IMR-90 (cell line): ENCODE measurements around the gene MAN2C1. TPM values are rescaled to one million over a fixed set of nuclear protein-coding genes. Genes with fewer than 3 reads are reported as not detected.

Experiments
- ATAC-seq: fragments of 200-7000 bp; cut with Tn5 transposase; 2 replicates; pipeline ENCODE4 v1.9.1; 2020; ENCODE audit warnings: low read depth, mild to moderate bottlenecking, moderate library complexity
- BruUV-seq: library from RNA; stranded (reverse); fragments of 400-500 nt; replicated peaks from 2 replicates; lab custom pipeline; 2021; lab: Mats Ljungman, UMichigan
- CTCF ChIA-PET: fragments of 300-600 bp; formaldehyde crosslinking; extraction: SDS; loops from one replicate; lab custom pipeline; 2021; ENCODE audit warnings: antibody characterized with exemption; lab: Yijun Ruan, JAX
- POLR2A ChIA-PET: fragments of 300-600 bp; sonication (Branson Sonifier 250); formaldehyde crosslinking; loops from one replicate; lab custom pipeline; 2022; ENCODE audit warnings: antibody characterized with exemption; ENCODE audit not compliant: unreplicated experiment; lab: Charles Lee
- DNase-seq: peaks from one replicate; pipeline ENCODE4 v3.0.0; 2013
- H2AFZ ChIP-seq: replicated peaks from 2 replicates; pipeline ENCODE3; 2013; ENCODE audit warnings: low read length, mild to moderate bottlenecking; ENCODE audit not compliant: poor library complexity
- H2AK5ac ChIP-seq: 2 replicates; pipeline ENCODE4 v1.6.1; 2013; ENCODE audit warnings: low read depth, low read length, inconsistent platforms
- H2AK9ac ChIP-seq: replicated peaks from 2 replicates; pipeline ENCODE3; 2013; ENCODE audit warnings: mild to moderate bottlenecking, low read depth, low read length, moderate library complexity; ENCODE audit not compliant: poor library complexity
- H2BK120ac ChIP-seq: 2 replicates; pipeline ENCODE4 v1.6.1; 2013; ENCODE audit warnings: low read depth, low read length, inconsistent platforms
- H2BK15ac ChIP-seq: 3 replicates; pipeline ENCODE4 v1.6.1; 2013; ENCODE audit warnings: low read depth, low read length, inconsistent platforms
- H2BK20ac ChIP-seq: 2 replicates; pipeline ENCODE4 v1.6.1; 2013; ENCODE audit warnings: low read depth, mild to moderate bottlenecking, inconsistent platforms, low read length, moderate library complexity
- H2BK5ac ChIP-seq: 2 replicates; pipeline ENCODE4 v1.6.1; 2013; ENCODE audit warnings: mild to moderate bottlenecking, low read depth, low read length, inconsistent platforms; ENCODE audit not compliant: poor library complexity, severe bottlenecking
- H3K14ac ChIP-seq: replicated peaks from 2 replicates; pipeline ENCODE4 v1.6.1; 2013; ENCODE audit warnings: low read depth, low read length, inconsistent platforms
- H3K18ac ChIP-seq: 2 replicates; pipeline ENCODE4 v1.6.1; 2013; ENCODE audit warnings: low read depth, low read length, control low read depth
- H3K23ac ChIP-seq: 2 replicates; pipeline ENCODE4 v1.6.1; 2013; ENCODE audit warnings: low read depth, low read length, inconsistent platforms
- H3K27ac ChIP-seq: 2 replicates; pipeline ENCODE4 v1.5.1; 2013; ENCODE audit warnings: mild to moderate bottlenecking, control low read depth, low read length; ENCODE audit not compliant: insufficient read depth
- H3K27me3 ChIP-seq: 2 replicates; pipeline ENCODE4 v1.6.1; 2013; ENCODE audit warnings: low read length; ENCODE audit not compliant: control insufficient read depth, insufficient read depth
- H3K36me3 ChIP-seq: 2 replicates; pipeline ENCODE4 v1.6.1; 2013; ENCODE audit warnings: low read length, mixed read lengths; ENCODE audit not compliant: control insufficient read depth, insufficient read depth
- H3K4ac ChIP-seq: 2 replicates; pipeline ENCODE4 v1.6.1; 2013; ENCODE audit warnings: low read depth, low read length, inconsistent platforms
- H3K4me1 ChIP-seq: 2 replicates; pipeline ENCODE4 v1.6.1; 2013; ENCODE audit warnings: low read length, mixed read lengths; ENCODE audit not compliant: control insufficient read depth, insufficient read depth
- H3K4me2 ChIP-seq: 2 replicates; pipeline ENCODE4 v1.6.1; 2013; ENCODE audit warnings: low read depth, mild to moderate bottlenecking, control low read depth, low read length, moderate library complexity
- H3K4me3 ChIP-seq: 2 replicates; pipeline ENCODE4 v1.5.1; 2013; ENCODE audit warnings: low read depth, mild to moderate bottlenecking, control low read depth, low read length, moderate library complexity; ENCODE audit not compliant: insufficient read depth
- H3K56ac ChIP-seq: 2 replicates; pipeline ENCODE4 v1.6.1; 2013; ENCODE audit warnings: low read length, inconsistent platforms; ENCODE audit not compliant: insufficient read depth; ENCODE audit errors: extremely low read depth
- H3K79me1 ChIP-seq, 2 experiments: 2 replicates each; pipeline ENCODE4 v1.6.1; 2013; ENCODE audit warnings: low read length in 2 of 2, inconsistent platforms in 1 of 2, low read depth in 1 of 2
- H3K9ac ChIP-seq: 2 replicates; pipeline ENCODE4 v1.6.1; 2013; ENCODE audit warnings: low read depth, low read length, control low read depth
- H3K9me1 ChIP-seq: 2 replicates; pipeline ENCODE4 v1.6.1; 2013; ENCODE audit warnings: low read length, inconsistent platforms; ENCODE audit not compliant: insufficient read depth
- H3K9me3 ChIP-seq: 2 replicates; pipeline ENCODE4 v1.6.1; 2013; ENCODE audit warnings: low read length; ENCODE audit not compliant: control insufficient read depth, insufficient read depth
- H4K20me1 ChIP-seq: 2 replicates; pipeline ENCODE4 v1.6.1; 2013; ENCODE audit warnings: low read length, inconsistent platforms; ENCODE audit not compliant: insufficient read depth
- H4K5ac ChIP-seq: 2 replicates; pipeline ENCODE4 v1.6.1; 2013; ENCODE audit warnings: mild to moderate bottlenecking, low read depth, low read length, control low read depth
- H4K8ac ChIP-seq, 2 experiments: 2 replicates each; pipeline ENCODE4 v1.6.1; 2013; ENCODE audit warnings: low read depth in 2 of 2, low read length in 2 of 2, control low read depth in 1 of 2, inconsistent platforms in 1 of 2
- H4K91ac ChIP-seq: 2 replicates; pipeline ENCODE4 v1.6.1; 2013; ENCODE audit warnings: low read depth, low read length, inconsistent platforms; ENCODE audit not compliant: insufficient read depth
- BHLHE40 ChIP-seq: fragments of 150-350 bp; IDR thresholded peaks from 2 replicates; pipeline ENCODE4 v1.6.1; 2016; ENCODE audit warnings: mild to moderate bottlenecking, low read depth, low read length
- CEBPB ChIP-seq: IDR thresholded peaks from 2 replicates; pipeline ENCODE4 v1.6.1; 2012; ENCODE audit warnings: low read depth, low read length, improper control_type of control experiment
- CHD1 ChIP-seq: IDR thresholded peaks from 2 replicates; pipeline ENCODE4 v1.6.1; 2012; ENCODE audit warnings: low read depth, low read length, improper control_type of control experiment
- CTCF ChIP-seq: conservative IDR thresholded peaks from 2 replicates; pipeline ENCODE4 v1.5.1; 2012; ENCODE audit warnings: mild to moderate bottlenecking, low read depth, low read length, improper control_type of control experiment
- MAFK ChIP-seq: IDR thresholded peaks from 2 replicates; pipeline ENCODE4 v1.6.1; 2012; ENCODE audit warnings: low read depth, low read length, improper control_type of control experiment
- MAZ ChIP-seq: IDR thresholded peaks from 2 replicates; pipeline ENCODE4 v1.6.1; 2012; ENCODE audit warnings: low read depth, mild to moderate bottlenecking, low read length, improper control_type of control experiment, moderate library complexity, borderline replicate concordance
- MXI1 ChIP-seq: IDR thresholded peaks from 2 replicates; pipeline ENCODE4 v1.6.1; 2012; ENCODE audit warnings: low read depth, mild to moderate bottlenecking, low read length, moderate library complexity, borderline replicate concordance
- NFE2L2 ChIP-seq: fragments of 150-350 bp; IDR thresholded peaks from 2 replicates; pipeline ENCODE4 v1.6.1; 2016; ENCODE audit warnings: low read depth, mild to moderate bottlenecking, low read length
- POLR2A ChIP-seq: IDR thresholded peaks from 2 replicates; pipeline ENCODE4 v1.6.1; 2012; ENCODE audit warnings: mild to moderate bottlenecking, low read depth, low read length
- RAD21 ChIP-seq: IDR thresholded peaks from 2 replicates; pipeline ENCODE4 v1.6.1; 2012; ENCODE audit warnings: low read length, improper control_type of control experiment
- RFX5 ChIP-seq: IDR thresholded peaks from 2 replicates; pipeline ENCODE4 v1.8.0; 2012; ENCODE audit warnings: low read depth, mild to moderate bottlenecking, low read length, moderate library complexity
- SMC3 ChIP-seq: fragments of 150-350 bp; IDR thresholded peaks from 2 replicates; pipeline ENCODE4 v1.6.1; 2016; ENCODE audit warnings: low read depth, mild to moderate bottlenecking, antibody characterized with exemption, low read length, moderate library complexity
- USF2 ChIP-seq: fragments of 150-350 bp; IDR thresholded peaks from 2 replicates; pipeline ENCODE4 v1.6.1; 2017; ENCODE audit warnings: mild to moderate bottlenecking, antibody characterized with exemption, low read length, low read depth
- WGBS, 2 experiments: methylation state at CpG; one replicate each; pipeline versions ENCODE4 v1.1.5 to v1.1.7; 2013; ENCODE audit warnings: missing lambda C conversion rate in 2 of 2; ENCODE audit not compliant: insufficient read length in 1 of 2; ENCODE audit errors: extremely low coverage in 2 of 2; 5-methylcytosine and 5-hydroxymethylcytosine counted together
- dilution Hi-C: fragments of 300-500 bp; cut with HindIII; formaldehyde crosslinking; loops from one replicate; pipeline ENCODE4 v1.14.3; 2018; ENCODE audit warnings: low sequenced_read_pairs; ENCODE audit not compliant: unreplicated experiment
- in situ Hi-C: fragments of 300-500 bp; cut with MboI; formaldehyde crosslinking; loops from 3 replicates; pipeline ENCODE4 v1.14.3; 2019; ENCODE audit warnings: low sequenced_read_pairs, inconsistent platforms, mixed read lengths
- intact Hi-C: fragments of 100-400 bp; cut with micrococcal nuclease; formaldehyde crosslinking; loops from 2 replicates; pipeline ENCODE4 v1.10.0; 2022
- polyA plus RNA-seq, 3 experiments: library from polyadenylated mRNA; depleted of rRNA; stranded (reverse); fragments of >200 nt; gene quantifications; 2 replicates each; pipeline ENCODE4 v1.2.3, GENCODE V29; 2012; ENCODE audit warnings: low replicate concordance in 1 of 3
- total RNA-seq: library from RNA; depleted of rRNA; stranded (reverse); fragments of >200 nt; gene quantifications from 2 replicates; pipeline ENCODE4 v1.2.3, GENCODE V29; 2012

MAN2C1 gene
- total and polyA plus RNA-seq, 2 of the 4 experiments (the other 2 are of a cell fraction), result 34.8 to 153 TPM

- no peak for TF ChIP-seq CHD1
Measured at GRCh38 chr15:75350601-75351361, 17.6 kb downstream of the MAN2C1 start (continued).

- H2AK5ac ChIP-seq, result no peak overlapping the region
- H3K27ac ChIP-seq, result no peak overlapping the region
- BruUV-seq, result no TSS peak
- no peak overlapping the region for H2AK9ac ChIP-seq
- no peaks in the 10 kb centered on the region for H3K9me3 ChIP-seq
- H3K4me1 ChIP-seq, result peaks cover 3% of the 10 kb centered on the region; the same call in 1 of the 2 replicates
- no peak overlapping the region for H3K14ac ChIP-seq
- H3K4me3 ChIP-seq, result no peak overlapping the region
- H3K36me3 ChIP-seq, result peaks cover 5% of the 10 kb centered on the region; the same call in 1 of the 2 replicates
- H3K9me1 ChIP-seq, result peaks cover 20% of the 10 kb centered on the region
- no peak overlapping the region for H2AFZ ChIP-seq
- TF ChIP-seq POLR2A, result no peak
- no peak for TF ChIP-seq MAZ
- no peak for TF ChIP-seq SMC3
- no peak for TF ChIP-seq USF2
- no peak for TF ChIP-seq CHD1
- TF ChIP-seq CEBPB, result no peak
- TF ChIP-seq NFE2L2, result no peak
- TF ChIP-seq MAFK, result no peak
- no peak for TF ChIP-seq MXI1
- no peak for TF ChIP-seq RFX5
- TF ChIP-seq CTCF, result no peak
- no peak for TF ChIP-seq BHLHE40
- no peak for TF ChIP-seq RAD21
- ATAC-seq (no peak), DNase-seq (no peak)
- H4K8ac ChIP-seq, result no peak overlapping the region
- H4K91ac ChIP-seq, result no peak overlapping the region
- H3K4ac ChIP-seq, result no peak overlapping the region
- intact Hi-C loops, result no loop called here
- ChIA-PET CTCF (no interaction called here), POLR2A (no interaction called here)
- no peaks in the 10 kb centered on the region for H3K79me1 ChIP-seq
- no peak overlapping the region for H3K23ac ChIP-seq
- H3K56ac ChIP-seq, result no peak overlapping the region
- dilution Hi-C loops, result no loop called here
- H4K5ac ChIP-seq, result no peak overlapping the region
- no peak overlapping the region for H2BK120ac ChIP-seq
- no peak overlapping the region for H3K9ac ChIP-seq
- no peak overlapping the region for H2BK20ac ChIP-seq
- H3K27me3 ChIP-seq, result peaks cover 2% of the 10 kb centered on the region; the same call in 1 of the 2 replicates
- no peak overlapping the region for H2BK15ac ChIP-seq
- 70% methylated on average over 1 of the region's 9 CpGs; no CpG with 5 or more reads in 1 of the 2 experiments for WGBS, 2 experiments
- no peaks in the 10 kb centered on the region; the same call in 1 of the 2 replicates for H4K20me1 ChIP-seq
- in situ Hi-C loops, result no loop called here
- H3K18ac ChIP-seq, result no peak overlapping the region
- no peak overlapping the region for H2BK5ac ChIP-seq
- no peak overlapping the region for H3K4me2 ChIP-seq
Measured at GRCh38 chr15:75349851-75350588, 18.4 kb downstream of the MAN2C1 start.
